Glutamatergic neuron (in vitro differentiated cells): ENCODE measurements around the gene SMIM30. TPM values are rescaled to one million over a fixed set of nuclear protein-coding genes. Genes with fewer than 3 reads are reported as not detected.

Source experiments
- DNase-seq: peaks from one replicate; pipeline ENCODE4 v3.0.0; 2022
- H3K27ac Mint-ChIP-seq: one replicate; pipeline ENCODE4 v1.8.0; 2020; ENCODE audit warnings: mild to moderate bottlenecking, mixed read lengths, inconsistent platforms; ENCODE audit not compliant: unreplicated experiment
- H3K27me3 Mint-ChIP-seq: one replicate; pipeline ENCODE4 v1.8.0; 2020; ENCODE audit warnings: mild to moderate bottlenecking, moderate library complexity, mixed read lengths, inconsistent platforms; ENCODE audit not compliant: unreplicated experiment
- H3K36me3 Mint-ChIP-seq: one replicate; pipeline ENCODE4 v1.8.0; 2020; ENCODE audit warnings: mild to moderate bottlenecking, mixed read lengths, inconsistent platforms; ENCODE audit not compliant: unreplicated experiment
- H3K4me1 Mint-ChIP-seq: one replicate; pipeline ENCODE4 v1.8.0; 2020; ENCODE audit warnings: mild to moderate bottlenecking, low read depth, mixed read lengths, inconsistent platforms; ENCODE audit not compliant: unreplicated experiment
- H3K4me3 Mint-ChIP-seq: one replicate; pipeline ENCODE4 v1.8.0; 2020; ENCODE audit warnings: mild to moderate bottlenecking, mixed read lengths, inconsistent platforms; ENCODE audit not compliant: unreplicated experiment
- H3K9me3 Mint-ChIP-seq: one replicate; pipeline ENCODE4 v1.8.0; 2020; ENCODE audit warnings: mild to moderate bottlenecking, moderate library complexity, mixed read lengths, inconsistent platforms; ENCODE audit not compliant: unreplicated experiment
- CTCF ChIP-seq: fragments of 200-600 bp; sonication (generic); IDR thresholded peaks from one replicate; pipeline ENCODE4 v1.5.0; 2021; ENCODE audit not compliant: partially characterized antibody, unreplicated experiment
- total RNA-seq: library from RNA; stranded (reverse); fragmentation: NEBNext Ultra II Directional; extraction: Animal tissue kit (Norgen Biotek cat#: 25700); gene quantifications from one replicate; pipeline ENCODE4 v1.2.1, GENCODE V29; 2021; ENCODE audit not compliant: unreplicated experiment

Gene SMIM30
- total RNA-seq, 1 donor from 2014 or later, result 16.0 TPM

- Mint-ChIP-seq H3K4me1 (no peaks in the 10 kb centered on the region), H3K36me3 (no peaks in the 10 kb centered on the region), H3K4me3 (no peak overlapping the region), H3K27me3 (no peaks in the 10 kb centered on the region), H3K27ac (no peak overlapping the region), H3K9me3 (no peaks in the 10 kb centered on the region)
- TF ChIP-seq CTCF, result no peak
- DNase-seq, result no peak
These were observed 8.6 kb downstream of the SMIM30 start for GRCh38 chr7:113109718-113110117.

- no peak overlapping the region for H3K4me3 Mint-ChIP-seq
- H3K36me3 Mint-ChIP-seq, result no peaks in the 10 kb centered on the region
- no peak for TF ChIP-seq CTCF
- no peak overlapping the region for H3K27ac Mint-ChIP-seq
- H3K27me3 Mint-ChIP-seq, result no peaks in the 10 kb centered on the region
- DNase-seq, result no peak
- H3K4me1 Mint-ChIP-seq, result no peaks in the 10 kb centered on the region
- H3K9me3 Mint-ChIP-seq, result no peaks in the 10 kb centered on the region
These were observed 18.2 kb downstream of the SMIM30 start for GRCh38 chr7:113100121-113100603.

- Mint-ChIP-seq H3K27me3 (no peaks in the 10 kb centered on the region), H3K9me3 (no peaks in the 10 kb centered on the region), H3K36me3 (no peaks in the 10 kb centered on the region), H3K4me1 (no peaks in the 10 kb centered on the region), H3K27ac (no peak overlapping the region), H3K4me3 (no peak overlapping the region)
- TF ChIP-seq CTCF, result no peak
- no peak for DNase-seq
These were observed 19.0 kb downstream of the SMIM30 start for GRCh38 chr7:113099284-113099919.

- no peak for DNase-seq
- H3K27me3 Mint-ChIP-seq, result no peaks in the 10 kb centered on the region
- no peak overlapping the region for H3K4me3 Mint-ChIP-seq
- H3K36me3 Mint-ChIP-seq, result no peaks in the 10 kb centered on the region
- no peak for TF ChIP-seq CTCF
- H3K9me3 Mint-ChIP-seq, result peaks cover 3% of the 10 kb centered on the region
- H3K4me1 Mint-ChIP-seq, result no peaks in the 10 kb centered on the region
- H3K27ac Mint-ChIP-seq, result no peak overlapping the region
These were observed 23.7 kb downstream of the SMIM30 start for GRCh38 chr7:113094517-113095249.

- Mint-ChIP-seq H3K4me3 (no peak overlapping the region), H3K27ac (no peak overlapping the region), H3K36me3 (no peaks in the 10 kb centered on the region), H3K4me1 (no peaks in the 10 kb centered on the region), H3K27me3 (no peaks in the 10 kb centered on the region), H3K9me3 (peaks cover 3% of the 10 kb centered on the region)
- no peak for TF ChIP-seq CTCF
- DNase-seq, result no peak
These were observed 24.8 kb downstream of the SMIM30 start for GRCh38 chr7:113093561-113093960.
